Loucy (cell line): ENCODE data around the gene CEP57.
"Not testable (repeated sequence)": the region's sequence is repeated elsewhere in the genome, so short reads cannot be mapped to it uniquely, and the experiment has no call there.

ENCODE experiments used
- EZH2phosphoT487 ChIP-seq: fragments of 200-600 bp; IDR thresholded peaks from 2 replicates; pipeline ENCODE4 v1.6.1; 2018; ENCODE audit warnings: antibody characterized with exemption, mild to moderate bottlenecking, moderate library complexity, borderline replicate concordance
- TF ChIP-seq, protein P1 (sequence below): fragments of 200-600 bp; sonication (generic); conservative IDR thresholded peaks from 2 replicates; pipeline ENCODE4 v1.5.1; 2014; ENCODE audit warnings: mild to moderate bottlenecking, antibody characterized with exemption, low read length

DNA sequence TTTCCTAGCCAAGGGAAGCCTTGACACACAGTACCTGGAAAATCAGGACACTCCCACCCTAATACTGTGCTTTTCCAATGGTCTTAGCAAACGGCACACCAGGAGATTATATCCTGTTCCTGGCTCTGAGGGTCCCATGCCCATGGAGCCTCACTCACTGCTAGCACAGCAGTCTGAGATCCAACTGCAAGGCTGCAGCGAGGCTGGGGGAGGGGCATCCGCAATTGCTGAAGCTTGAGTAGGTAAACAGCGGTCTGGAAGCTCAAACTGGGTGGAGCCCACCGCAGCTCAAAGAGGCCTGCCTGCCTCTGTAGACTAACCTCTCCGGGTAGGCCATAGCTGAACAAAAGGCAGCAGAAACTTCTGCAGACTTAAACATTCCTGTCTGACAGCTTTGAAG is 16.2 kb downstream of the CEP57 start:
- TF ChIP-seq, protein P1, sequence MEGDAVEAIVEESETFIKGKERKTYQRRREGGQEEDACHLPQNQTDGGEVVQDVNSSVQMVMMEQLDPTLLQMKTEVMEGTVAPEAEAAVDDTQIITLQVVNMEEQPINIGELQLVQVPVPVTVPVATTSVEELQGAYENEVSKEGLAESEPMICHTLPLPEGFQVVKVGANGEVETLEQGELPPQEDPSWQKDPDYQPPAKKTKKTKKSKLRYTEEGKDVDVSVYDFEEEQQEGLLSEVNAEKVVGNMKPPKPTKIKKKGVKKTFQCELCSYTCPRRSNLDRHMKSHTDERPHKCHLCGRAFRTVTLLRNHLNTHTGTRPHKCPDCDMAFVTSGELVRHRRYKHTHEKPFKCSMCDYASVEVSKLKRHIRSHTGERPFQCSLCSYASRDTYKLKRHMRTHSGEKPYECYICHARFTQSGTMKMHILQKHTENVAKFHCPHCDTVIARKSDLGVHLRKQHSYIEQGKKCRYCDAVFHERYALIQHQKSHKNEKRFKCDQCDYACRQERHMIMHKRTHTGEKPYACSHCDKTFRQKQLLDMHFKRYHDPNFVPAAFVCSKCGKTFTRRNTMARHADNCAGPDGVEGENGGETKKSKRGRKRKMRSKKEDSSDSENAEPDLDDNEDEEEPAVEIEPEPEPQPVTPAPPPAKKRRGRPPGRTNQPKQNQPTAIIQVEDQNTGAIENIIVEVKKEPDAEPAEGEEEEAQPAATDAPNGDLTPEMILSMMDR, result not testable (repeated sequence)
- not testable (repeated sequence) for TF ChIP-seq EZH2phosphoT487
